ENCODE data around the gene C6orf163.

Gene C6orf163

DNA sequence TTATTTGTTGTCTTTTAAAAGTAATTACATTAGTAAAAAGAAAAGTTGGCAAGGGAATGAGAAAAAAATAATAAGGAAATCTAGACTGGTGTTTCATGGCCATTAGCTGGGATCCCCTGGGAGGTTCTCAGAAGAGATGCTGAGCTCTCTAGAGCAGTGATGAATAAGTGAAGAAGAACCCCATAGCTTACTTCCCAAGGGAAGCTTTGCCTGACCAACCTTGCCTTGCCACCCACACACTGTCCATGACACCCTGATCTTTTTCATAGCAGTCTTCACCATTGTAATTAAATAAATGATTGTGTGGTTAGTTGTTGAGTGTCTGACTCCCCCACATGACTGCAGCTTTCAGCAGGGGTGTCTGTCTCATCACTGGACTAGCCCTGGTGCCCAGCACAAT is 5.9 kb downstream of the C6orf163 start:
- no peak overlapping the region for H3K27ac ChIP-seq

DNA sequence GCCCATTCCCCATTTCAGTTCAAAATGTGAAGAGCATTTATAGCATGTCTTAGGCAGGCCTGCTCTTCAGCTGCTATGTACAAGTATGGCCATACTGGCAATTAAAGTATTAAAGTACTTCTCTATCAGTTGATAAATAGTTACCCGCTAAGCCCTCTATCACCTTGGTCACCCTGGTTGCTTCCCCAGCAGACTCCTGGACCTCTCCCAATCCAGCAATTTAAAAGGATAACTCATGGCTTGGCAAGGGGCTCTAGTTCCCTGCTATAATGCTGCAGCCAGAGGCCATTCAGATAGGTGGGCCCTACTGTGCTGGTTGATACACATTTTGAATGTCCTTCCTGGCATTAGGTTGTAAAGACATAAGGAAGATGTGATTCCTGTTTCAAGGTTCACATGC is 7.0 kb downstream of the C6orf163 start:
- Histone ChIP-seq H3K27ac (no peak overlapping the region), H3K4me3 (no peak overlapping the region)

More for the DNA sequence above, 5.9 kb downstream of the C6orf163 start:
- no peak overlapping the region for H3K4me3 ChIP-seq

DNA sequence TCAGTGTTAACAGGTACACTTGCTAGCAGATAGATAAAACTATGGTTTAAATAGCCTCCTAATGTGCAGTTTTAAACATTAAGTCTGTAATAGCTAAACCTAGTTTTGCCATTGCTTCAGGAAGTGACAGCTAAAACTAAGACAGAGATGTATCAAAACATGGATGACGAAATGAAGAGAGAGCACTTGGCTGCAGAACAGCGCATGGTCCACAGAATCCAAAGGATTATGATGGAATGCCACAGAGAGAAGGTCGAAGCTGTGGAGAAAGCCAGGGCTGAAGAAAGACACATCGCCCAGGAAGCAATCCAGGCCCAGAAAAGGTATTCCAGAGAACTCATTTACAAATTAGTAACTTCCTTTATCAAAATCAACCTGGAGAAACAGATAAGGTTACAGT is 11.6 kb downstream of the C6orf163 start:
- no peak overlapping the region for H3K4me3 ChIP-seq
- no peak overlapping the region for H3K27ac ChIP-seq

DNA sequence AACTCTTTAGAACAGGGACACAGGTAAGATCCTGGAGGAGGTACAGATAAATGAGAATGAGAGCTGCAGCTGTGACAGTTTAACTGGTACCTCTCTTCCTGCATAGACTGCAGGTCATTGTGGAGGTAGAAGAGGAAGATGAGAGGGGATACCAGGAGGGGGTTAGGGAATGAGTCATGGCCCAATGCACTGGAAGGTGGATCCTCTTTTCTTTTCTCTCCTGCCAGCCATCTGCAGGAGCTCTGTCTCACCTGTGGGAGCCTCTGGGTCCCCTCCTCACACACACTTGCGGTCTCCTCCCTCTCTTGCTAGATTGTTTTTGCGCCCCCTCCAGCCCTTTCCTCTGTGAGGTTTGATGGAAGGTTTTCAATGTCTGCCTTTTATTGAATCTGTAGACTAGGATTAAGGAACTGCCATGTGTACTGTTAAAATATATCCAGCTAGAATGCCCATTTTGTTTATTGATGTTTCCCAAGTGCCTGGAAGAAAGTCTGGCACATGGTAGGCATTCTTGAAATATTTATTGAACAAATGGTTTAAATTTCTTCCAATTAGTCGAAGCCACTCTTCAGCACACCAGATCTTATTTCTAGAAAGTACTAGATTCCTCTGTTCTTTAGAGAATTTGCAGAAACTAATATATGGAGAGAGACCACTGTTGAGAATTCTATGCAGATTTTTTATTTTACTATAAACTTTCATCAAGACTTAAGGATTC is 13.0 kb downstream of the C6orf163 start:
- Histone ChIP-seq H3K4me3 (no peak overlapping the region), H3K27ac (no peak overlapping the region)

DNA sequence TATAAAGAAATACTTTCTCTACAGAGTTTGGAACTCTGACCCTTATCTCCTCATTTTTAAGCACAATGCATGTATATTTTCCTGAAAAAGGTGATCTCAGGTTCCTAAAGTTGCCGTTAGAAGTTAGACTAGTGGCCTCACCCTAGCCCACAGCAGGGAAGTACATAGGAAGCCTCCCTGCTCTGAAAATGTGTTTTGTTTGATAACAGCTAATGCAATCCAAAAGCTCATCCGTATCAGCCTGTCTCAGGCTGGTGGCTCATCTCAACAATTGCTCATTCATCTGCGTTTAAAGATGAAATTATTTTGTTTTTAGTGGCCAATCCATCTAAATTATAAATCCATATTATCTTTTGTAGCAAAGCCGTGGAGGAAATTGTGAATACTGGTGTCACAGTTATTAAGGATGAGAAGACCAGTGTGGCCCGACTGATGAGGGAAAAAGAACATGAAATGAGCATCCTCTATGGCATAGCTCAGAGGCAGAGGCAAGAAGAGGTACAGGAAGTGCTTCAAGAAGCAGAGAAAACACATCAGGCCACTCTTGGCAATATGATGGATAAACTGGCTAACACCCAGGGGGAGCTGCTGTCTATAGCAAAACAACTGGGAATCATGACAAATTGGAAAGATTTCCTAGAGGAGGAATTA is 20.1 kb downstream of the C6orf163 start:
- no peak overlapping the region for H3K4me3 ChIP-seq
- no peak overlapping the region for H3K27ac ChIP-seq

DNA sequence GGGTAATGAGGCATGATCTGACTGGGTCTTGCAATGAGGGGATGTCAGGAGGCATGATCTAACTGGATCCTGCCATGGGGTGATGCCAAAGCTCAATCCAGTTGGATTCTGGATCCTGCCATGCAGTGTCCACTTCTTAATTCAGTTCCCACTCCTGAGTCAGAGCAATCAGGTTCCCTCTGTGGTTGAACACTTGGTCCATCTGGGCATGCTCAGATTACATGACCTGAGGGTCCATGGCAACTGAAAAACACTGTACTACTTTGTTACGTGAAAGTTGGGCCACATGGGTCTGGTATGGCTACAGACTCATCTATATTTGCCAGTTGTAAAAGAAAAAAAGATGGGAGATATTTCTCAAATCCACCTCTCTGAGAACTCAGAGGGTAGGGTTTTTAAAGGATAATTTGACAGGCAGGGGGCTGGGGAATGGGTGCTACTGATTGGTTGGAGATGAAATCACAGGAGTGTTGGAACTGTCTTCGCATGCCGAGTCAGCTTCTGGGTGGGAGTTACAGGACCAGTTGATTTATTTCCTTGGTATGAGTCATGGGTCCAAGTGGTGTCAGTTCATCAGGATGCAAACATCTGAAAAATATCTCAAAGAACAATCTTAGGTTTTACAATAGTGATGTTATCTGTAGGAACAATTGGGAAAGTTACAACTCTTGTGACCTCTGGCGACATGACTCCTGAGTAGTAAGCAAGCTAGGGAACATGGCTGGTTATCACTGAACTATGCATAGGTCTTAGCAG is 21.6 kb downstream of the C6orf163 start:
- Histone ChIP-seq H3K4me3 (no peak overlapping the region), H3K27ac (no peak overlapping the region)

DNA sequence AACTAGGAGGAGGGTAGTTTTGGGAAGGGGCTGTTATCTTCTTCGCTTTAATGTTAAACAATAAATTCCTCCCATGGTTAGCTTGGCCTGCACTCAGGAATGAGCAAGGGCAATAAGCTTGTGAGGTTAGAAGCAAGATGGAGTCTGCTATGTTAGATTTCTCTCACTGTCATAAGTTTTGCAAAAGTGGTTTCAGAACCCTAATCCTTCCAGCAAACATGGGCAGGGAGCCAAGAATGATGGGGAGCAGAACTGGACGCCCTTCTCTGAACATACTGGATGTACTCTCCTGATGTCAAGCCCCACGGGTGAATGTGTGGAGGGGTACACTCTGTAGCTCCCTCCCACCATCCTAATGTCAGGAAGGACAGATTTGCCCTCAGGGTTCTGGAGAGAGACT is 22.3 kb downstream of the C6orf163 start:
- no peak overlapping the region for H3K4me3 ChIP-seq

DNA sequence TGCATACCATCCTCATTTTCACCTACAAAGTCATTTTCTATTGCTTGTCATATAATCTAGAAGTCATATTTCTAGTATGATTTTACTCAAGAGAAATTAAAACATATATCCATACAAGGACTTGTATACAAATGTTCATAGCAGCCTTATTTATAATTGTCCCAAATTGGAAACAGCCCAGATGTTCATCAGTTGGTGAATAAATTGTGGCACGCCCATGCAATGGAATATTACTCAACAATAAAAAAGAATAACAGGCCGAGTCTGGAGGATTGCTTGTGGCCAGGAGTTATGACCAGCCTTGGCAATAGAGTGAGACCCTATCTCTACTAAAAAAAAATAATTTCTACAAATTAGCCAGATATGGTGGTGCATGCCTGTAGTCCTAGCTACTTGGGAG is 28.8 kb downstream of the C6orf163 start:
- no peak overlapping the region for H3K4me3 ChIP-seq
- H3K27ac ChIP-seq: no peak overlapping the region

More for the DNA sequence above, 22.3 kb downstream of the C6orf163 start:
- no peak overlapping the region for H3K27ac ChIP-seq

DNA sequence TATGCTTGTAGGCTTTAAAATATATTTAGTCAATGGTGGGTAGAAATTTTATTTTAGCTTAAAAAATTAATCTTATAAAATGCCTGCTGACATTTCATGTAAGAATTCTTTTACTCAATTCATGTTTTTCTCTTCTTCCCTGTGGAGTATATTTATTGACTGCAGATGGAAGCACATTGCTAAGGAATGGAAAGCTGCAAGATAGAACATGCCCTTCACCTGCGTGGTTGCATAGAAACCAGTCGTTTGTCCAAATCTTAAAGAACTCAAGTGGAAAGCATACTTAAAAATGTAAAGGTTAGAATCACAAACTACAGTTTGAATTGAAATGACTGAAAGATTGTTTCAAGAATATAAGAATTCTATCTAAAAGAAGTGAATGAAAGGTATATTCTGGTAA is 30.7 kb downstream of the C6orf163 start:
- Histone ChIP-seq H3K27ac (no peak overlapping the region), H3K4me3 (no peak overlapping the region)

DNA sequence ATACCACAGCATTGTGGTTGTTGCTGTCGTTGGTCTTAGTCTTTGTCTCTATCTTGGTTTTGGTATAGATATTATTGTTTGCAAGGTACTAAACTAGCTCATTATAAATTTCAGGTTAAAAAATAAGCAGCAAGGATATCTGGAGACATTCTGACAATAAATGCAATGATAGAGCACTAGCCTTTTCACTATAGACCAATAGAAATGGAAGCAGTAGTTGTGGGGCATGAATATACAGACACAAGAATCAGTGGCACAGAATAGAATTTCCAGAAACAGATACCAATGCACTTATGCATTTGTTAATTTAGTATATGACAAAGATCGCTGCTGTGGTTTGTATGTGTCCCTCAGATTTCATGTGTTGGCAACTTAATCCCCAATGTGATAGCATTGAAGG is 32.0 kb downstream of the C6orf163 start:
- Histone ChIP-seq H3K27ac (no peak overlapping the region), H3K4me3 (no peak overlapping the region)

DNA sequence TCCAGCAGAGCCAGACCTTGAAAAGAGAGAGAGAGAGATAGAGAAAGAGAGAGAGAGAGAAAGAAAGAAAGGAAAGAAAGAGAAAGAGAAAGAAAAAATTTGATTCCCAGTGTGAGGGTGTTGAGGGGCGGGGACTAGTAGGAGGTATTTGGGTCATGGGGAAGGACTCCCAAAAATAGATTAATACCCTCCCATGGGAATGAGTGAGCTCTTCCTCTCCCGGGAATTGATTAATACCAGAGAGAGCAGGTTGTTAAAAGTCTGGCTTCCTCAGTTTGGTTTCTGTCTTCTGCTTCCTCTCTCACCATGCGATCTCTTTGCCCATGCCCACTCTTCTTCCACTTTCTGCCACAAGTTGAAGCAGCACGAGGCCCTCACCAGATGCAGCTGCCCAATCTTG is 34.3 kb downstream of the C6orf163 start:
- H3K27ac ChIP-seq: no peak overlapping the region
- H3K4me3 ChIP-seq: no peak overlapping the region

DNA sequence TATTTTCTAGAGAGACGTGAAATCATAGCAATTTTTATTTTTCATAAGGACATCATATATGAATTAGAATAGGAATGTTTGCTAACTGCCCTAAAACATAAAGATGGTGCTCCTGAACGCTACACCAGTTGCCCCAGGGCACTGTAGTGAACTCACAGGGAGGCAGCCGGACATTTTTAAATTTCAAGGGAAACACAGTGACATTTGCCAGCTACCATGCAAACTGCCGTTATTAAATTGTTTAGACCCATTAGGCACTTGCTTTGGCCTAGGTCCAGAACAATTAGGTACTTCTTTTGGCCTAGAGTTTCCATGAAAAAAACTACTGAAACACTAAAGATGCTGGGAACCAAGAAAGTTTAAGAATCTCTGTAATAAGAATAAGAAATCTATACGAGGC is 38.2 kb downstream of the C6orf163 start:
- no peak overlapping the region for H3K27ac ChIP-seq
- H3K4me3 ChIP-seq: no peak overlapping the region

DNA sequence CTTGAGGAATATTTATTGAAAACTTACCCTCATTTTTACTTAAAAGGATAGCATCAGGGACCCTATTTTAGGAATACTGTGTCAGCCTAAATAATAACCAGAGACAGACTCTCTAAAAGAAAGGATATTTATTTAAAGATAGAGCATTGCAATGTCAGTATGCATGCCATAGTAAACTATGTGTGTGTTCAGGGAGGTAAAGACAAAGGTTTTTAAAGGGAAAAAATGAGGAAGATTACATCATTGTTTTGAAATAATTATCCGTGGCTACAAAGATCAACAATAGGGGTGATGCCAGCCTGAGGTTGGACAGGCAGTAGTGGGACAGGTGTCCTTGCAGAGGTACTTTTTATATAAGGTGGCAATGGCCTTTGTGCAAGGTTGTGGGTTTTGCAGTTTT is 39.4 kb downstream of the C6orf163 start:
- Histone ChIP-seq H3K27ac (no peak overlapping the region), H3K4me3 (no peak overlapping the region)

DNA sequence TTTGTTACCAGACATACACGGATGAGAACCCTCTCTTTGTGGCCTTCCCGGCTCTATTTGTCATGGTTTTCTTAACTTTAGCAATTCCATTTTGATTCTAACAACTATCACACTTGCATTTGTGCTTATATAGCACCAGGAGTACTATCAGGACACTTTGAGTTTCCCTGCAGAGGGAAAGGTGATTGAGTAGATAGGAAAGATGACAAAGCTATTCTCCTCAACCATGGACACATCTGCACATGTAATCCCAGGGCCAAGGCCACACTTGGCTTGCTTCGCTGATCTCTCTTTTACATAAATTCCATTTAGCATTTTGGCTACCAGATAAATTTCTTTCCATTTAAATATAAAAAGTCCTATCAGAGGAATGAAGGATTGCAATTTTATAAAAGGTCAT is 39.8 kb downstream of the C6orf163 start:
- H3K4me3 ChIP-seq: no peak overlapping the region
- no peak overlapping the region for H3K27ac ChIP-seq

DNA sequence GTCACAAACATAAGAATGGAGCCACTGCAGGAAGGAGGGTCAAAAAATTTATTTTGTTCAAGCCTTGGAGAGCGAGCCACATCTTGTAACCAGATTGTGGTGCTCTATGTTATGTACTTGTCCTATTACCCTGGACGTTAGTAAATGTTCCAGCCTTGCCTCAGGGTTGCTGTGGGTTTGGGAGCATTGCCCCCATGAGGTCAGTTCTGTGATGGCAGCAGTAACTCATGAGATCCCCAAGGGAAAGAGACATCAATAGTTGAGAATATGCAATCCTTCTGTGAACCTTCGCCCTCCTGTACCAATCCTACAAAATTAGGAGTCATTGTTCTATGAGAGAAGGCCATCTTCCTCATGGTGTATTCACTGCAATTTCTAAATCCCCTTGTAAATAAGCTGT is 46.7 kb downstream of the C6orf163 start:
- no peak overlapping the region for H3K4me3 ChIP-seq
- H3K27ac ChIP-seq: no peak overlapping the region

DNA sequence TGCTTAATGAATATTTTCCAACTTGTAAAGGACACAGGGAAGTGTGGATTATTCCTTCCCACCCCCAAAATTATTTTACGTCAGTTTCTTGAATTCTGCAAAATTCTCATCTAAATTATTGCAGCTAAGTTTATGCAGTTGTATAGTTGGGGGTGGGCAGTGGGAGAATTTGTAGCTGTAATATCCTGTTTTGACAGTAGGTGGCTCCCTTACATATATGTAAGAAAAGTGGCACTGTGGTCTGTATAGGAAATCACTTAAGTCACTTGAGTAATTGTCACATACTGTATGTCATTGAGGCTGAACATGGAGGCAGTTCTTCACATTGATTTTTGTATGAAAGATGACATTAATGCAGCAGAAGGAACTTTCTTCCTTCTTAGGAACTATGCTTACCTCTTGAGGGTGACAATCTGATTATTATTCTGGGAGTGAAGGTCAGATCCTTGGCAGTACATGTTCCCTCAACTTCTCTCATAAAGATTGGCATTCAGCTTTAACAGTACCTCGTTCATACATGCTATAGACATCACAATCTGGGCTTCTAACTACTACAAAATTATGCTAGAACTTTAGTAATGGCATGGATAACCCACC is 48.5 kb downstream of the C6orf163 start:
- Histone ChIP-seq H3K4me3 (no peak overlapping the region), H3K27ac (no peak overlapping the region)

DNA sequence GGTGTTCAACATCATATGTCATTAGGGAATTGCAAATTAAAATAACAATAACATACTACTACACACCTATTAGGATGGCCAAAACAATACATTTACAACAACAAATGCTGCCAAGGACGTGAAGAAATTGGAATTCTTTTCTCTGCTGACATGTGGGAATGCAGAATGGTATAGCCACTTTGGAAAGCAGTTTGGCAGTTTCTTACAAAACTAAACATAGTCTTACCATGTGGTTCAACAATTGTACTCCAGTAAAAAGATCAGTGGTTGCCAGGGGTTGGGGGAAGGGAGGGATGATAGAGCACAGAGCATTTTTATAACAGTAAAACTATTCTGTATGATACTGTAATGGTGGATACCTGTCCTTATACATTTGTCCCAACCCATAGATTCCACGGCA is 50.8 kb downstream of the C6orf163 start:
- H3K4me3 ChIP-seq: no peak overlapping the region
- no peak overlapping the region for H3K27ac ChIP-seq

DNA sequence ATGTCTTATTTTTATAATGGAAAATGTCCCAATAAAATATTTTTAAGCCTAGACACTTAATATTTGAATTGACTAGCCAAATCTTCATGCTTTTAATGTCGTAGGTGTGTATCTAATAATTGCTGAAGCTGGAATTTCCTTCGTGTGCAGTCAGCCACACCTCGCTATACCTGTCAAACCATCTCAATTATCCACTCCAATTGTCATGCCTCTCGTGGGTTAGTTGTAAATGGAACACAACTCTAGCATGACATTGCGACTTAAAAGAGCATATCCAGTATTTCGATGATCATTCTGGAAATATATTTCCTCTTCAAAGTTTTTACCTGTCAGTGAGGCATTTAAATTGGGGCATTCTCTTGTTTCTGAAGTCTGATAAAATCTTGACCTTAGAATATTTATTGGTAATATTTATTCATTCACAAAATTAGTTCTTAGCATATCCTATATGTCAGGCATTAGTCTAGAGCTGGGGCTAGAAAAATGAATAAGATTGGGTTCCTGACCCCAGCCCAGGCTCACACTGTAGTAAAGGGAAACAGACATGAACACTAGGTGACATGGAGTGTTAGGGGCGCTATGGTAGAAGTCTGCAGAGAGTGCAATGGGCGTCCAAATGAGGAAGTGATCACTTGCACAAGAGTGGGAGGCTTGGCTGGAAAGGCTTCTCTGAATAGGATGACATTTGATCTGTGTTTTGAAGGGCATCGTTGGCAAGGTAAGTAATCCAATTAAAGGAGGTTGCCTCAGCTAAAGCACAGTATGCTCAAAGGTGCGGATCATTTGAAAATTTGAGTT is 52.2 kb downstream of the C6orf163 start:
- H3K4me3 ChIP-seq: no peak overlapping the region
- H3K27ac ChIP-seq: no peak overlapping the region

DNA sequence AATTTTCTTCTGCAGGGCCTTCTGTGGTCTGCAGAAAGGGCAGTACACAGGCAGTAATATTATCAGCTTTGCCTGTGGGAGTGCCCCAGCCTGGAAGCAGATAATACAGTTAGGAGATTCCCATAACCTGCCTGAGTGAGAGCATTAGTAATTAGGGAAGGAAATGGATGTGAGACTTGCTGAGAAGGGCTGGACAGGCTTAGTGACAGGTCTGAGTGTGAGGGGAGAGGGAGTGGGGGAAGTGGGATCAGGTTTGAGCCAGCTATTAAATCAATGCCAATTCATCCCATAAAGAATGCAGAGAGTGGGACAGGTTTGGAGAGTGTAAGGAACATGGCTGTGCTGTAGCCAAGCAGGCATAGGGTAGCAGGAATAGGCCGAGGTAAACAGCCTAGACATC is 53.0 kb downstream of the C6orf163 start:
- Histone ChIP-seq H3K4me3 (no peak overlapping the region), H3K27ac (no peak overlapping the region)

DNA sequence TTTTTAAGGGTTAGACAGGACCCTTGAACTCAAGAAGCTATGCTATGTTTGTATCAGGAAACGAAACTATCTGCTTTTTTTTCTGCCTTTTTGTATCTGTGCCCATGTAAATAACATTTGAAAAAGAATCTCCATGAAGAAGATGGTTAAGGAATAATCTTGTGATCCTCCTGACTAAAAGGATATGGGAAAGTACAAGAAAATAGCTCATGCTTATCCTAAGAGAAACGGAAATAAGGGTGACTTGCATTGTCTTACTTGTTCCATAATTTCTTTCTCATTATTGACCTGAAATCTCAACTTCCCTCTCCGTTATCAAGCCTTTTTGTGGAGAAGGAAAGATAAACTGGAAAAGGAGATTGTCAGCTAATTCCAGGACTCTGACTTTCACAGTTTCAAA is 57.2 kb downstream of the C6orf163 start:
- Histone ChIP-seq H3K4me3 (no peak overlapping the region), H3K27ac (no peak overlapping the region)

Data from skin epidermis (tissue), 12 donors.